ENCODE results near the gene UAP1. TPM values are rescaled to one million over a fixed set of nuclear protein-coding genes. Genes with fewer than 3 reads are reported as not detected.

Gene UAP1
- total RNA-seq, 4 donors from 2014 or later: 157 to 485 (median 258) TPM

DNA sequence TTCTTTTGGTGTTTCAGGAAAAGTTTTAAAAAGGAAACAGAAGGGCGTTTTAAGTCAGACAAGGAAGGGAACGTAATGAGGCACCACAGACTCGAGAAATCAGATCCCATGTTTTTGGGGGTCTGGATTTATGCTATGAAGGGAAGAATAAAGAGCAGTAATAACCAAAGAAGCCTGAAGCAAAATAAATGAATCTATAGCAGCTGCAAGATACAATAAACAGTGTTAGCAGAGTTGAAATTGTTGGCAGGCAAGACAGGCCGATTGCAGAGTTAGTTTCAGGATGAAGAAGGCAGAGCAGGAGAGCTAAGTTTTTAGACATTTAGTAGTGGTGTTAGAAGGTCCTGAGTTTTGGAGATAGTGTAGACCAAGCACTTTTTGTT lies 71.2 kb downstream of the UAP1 start:
- ATAC-seq (ENCODE audit: low FRiP score) (no peak), DNase-seq (ENCODE audit: low spot score) (no peak)
- TF ChIP-seq, protein P1, sequence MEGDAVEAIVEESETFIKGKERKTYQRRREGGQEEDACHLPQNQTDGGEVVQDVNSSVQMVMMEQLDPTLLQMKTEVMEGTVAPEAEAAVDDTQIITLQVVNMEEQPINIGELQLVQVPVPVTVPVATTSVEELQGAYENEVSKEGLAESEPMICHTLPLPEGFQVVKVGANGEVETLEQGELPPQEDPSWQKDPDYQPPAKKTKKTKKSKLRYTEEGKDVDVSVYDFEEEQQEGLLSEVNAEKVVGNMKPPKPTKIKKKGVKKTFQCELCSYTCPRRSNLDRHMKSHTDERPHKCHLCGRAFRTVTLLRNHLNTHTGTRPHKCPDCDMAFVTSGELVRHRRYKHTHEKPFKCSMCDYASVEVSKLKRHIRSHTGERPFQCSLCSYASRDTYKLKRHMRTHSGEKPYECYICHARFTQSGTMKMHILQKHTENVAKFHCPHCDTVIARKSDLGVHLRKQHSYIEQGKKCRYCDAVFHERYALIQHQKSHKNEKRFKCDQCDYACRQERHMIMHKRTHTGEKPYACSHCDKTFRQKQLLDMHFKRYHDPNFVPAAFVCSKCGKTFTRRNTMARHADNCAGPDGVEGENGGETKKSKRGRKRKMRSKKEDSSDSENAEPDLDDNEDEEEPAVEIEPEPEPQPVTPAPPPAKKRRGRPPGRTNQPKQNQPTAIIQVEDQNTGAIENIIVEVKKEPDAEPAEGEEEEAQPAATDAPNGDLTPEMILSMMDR (IDR thresholded peaks at IDR 0.05): no peak

GRCh38 chr1:162633081-162633762 lies 71.7 kb downstream of the UAP1 start:
- TF ChIP-seq, protein P1 (IDR thresholded peaks at IDR 0.05): no peak
- DNase-seq (ENCODE audit: low spot score) (no peak), ATAC-seq (ENCODE audit: low FRiP score) (no peak)

DNA sequence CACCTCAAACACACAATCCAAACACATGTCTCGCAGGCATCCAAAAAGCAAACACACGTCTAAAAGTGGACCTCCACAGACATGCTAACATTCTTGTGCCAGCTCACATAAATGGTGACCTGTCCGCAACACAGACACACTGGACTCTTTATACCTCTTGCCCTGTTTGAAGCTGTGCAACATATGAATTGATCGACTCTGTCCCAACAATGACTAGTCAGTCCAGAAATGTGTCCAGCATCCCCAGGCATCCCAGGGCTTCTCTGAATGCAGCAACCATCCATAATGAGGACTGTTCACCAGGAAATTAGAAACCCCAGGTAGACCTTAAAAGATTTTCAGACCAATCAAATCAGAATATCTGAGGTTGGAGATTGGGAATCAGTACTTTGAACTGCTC lies 73.9 kb downstream of the UAP1 start:
- ATAC-seq (ENCODE audit: low FRiP score): no peak
- no peak for DNase-seq (ENCODE audit: low spot score)
- TF ChIP-seq, protein P1 (IDR thresholded peaks at IDR 0.05): no peak

DNA sequence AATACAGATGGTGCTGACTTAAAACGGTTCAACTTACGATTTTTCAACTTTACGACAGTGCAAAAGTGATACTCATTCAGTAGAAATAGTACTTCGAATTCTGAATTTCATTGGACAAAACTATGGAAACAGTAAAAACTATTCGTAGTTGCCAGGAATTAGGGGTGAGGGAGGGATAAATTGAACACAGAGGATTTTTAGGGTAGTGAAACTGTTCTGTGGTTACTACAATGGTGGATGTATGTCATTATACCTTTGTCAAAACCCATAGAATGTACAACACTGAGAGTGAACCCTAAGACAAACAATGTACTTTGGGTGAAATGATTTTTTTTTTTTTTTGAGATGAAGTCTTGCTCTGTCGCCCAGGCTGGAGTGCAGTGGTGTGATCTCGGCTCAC lies 78.2 kb downstream of the UAP1 start:
- DNase-seq (ENCODE audit: low spot score) (no peak), ATAC-seq (ENCODE audit: low FRiP score) (no peak)
- TF ChIP-seq, protein P1 (IDR thresholded peaks at IDR 0.05): no peak

- ATAC-seq (ENCODE audit: low FRiP score): no peak
These were observed 79.6 kb downstream of the UAP1 start for GRCh38 chr1:162641114-162641513.

DNA sequence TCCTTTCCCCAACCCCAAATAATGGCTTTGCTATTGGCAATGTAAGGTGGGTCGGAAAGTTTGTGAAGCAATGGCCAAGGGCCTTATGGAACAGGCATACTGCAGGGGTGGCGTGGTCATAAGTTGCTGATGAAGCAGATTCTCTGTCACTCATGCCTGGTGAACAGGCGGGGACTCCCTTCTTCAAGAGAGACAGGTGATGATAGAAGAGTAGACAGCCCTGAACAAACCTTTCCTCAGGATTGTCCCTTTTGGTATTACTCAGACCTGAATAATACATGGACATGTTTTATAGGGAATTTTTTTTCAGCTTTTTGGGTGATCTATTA lies 83.4 kb downstream of the UAP1 start:
- DNase-seq (ENCODE audit: low spot score) (no peak), ATAC-seq (ENCODE audit: low FRiP score) (no peak)
- TF ChIP-seq, protein P1 (IDR thresholded peaks at IDR 0.05): no peak

More at GRCh38 chr1:162641114-162641513, 79.6 kb downstream of the UAP1 start:
- TF ChIP-seq, protein P1 (IDR thresholded peaks at IDR 0.05): no peak
- no peak for DNase-seq (ENCODE audit: low spot score)

GRCh38 chr1:162645666-162646065 lies 84.1 kb downstream of the UAP1 start:
- no peak for DNase-seq (ENCODE audit: low spot score)
- TF ChIP-seq, protein P1 (IDR thresholded peaks at IDR 0.05): no peak
- no peak for ATAC-seq (ENCODE audit: low FRiP score)
